IPS DF 4.7 (cell line): ENCODE results near the gene GLI2.

Source experiments
- DNase-seq: peaks from one replicate; pipeline ENCODE4 v3.0.0-alpha.2; 2013; ENCODE audit warnings: low spot score; ENCODE audit errors: extremely low read depth

The GLI2 gene

GRCh38 chr2:120712180-120712681 lies 23.4 kb upstream of the GLI2 start:
- DNase-seq = no peak

- DNase-seq = no peak
These were observed 20.3 kb upstream of the GLI2 start for GRCh38 chr2:120715353-120715752.

- DNase-seq = no peak
These were observed 19.7 kb upstream of the GLI2 start for GRCh38 chr2:120715941-120716340.

GRCh38 chr2:120716641-120717585 lies 18.8 kb upstream of the GLI2 start:
- DNase-seq = no peak

- DNase-seq = no peak
These were observed 16.2 kb upstream of the GLI2 start for GRCh38 chr2:120719491-120719890.

GRCh38 chr2:120720231-120720630 lies 15.4 kb upstream of the GLI2 start:
- no peak for DNase-seq

GRCh38 chr2:120720746-120721375 lies 14.8 kb upstream of the GLI2 start:
- DNase-seq = no peak

- no peak for DNase-seq
These were observed 13.5 kb upstream of the GLI2 start for GRCh38 chr2:120722246-120722567.

- DNase-seq = no peak
These were observed 12.9 kb upstream of the GLI2 start for GRCh38 chr2:120722568-120723421.

GRCh38 chr2:120726245-120726644 lies 9.4 kb upstream of the GLI2 start:
- no peak for DNase-seq

- no peak for DNase-seq
These were observed 6.0 kb upstream of the GLI2 start for GRCh38 chr2:120729406-120730399.

GRCh38 chr2:120731175-120731574 lies 4.5 kb upstream of the GLI2 start:
- DNase-seq = no peak

- no peak for DNase-seq
These were observed 3.0 kb upstream of the GLI2 start for GRCh38 chr2:120732506-120733237.

GRCh38 chr2:120733238-120733932 lies 2.3 kb upstream of the GLI2 start:
- no peak for DNase-seq

- DNase-seq = no peak
These were observed 577 bp upstream of the GLI2 start for GRCh38 chr2:120734930-120735651.

GRCh38 chr2:120736202-120736623 lies 545 bp downstream of the GLI2 start:
- DNase-seq = no peak

GRCh38 chr2:120736624-120737339 lies 1.1 kb downstream of the GLI2 start:
- DNase-seq = no peak
